GM12878 (cell line): Measurements from ENCODE around the gene SLC49A4.

Experiments used
- CBX5 ChIP-seq: sonication (generic); IDR thresholded peaks from 2 replicates; pipeline ENCODE4 v1.6.1; 2016; ENCODE audit warnings: low read depth, moderate library complexity, mild to moderate bottlenecking, inconsistent platforms
- CEBPB ChIP-seq, 2 experiments: fragments of 150-350 bp in 1 of 2; IDR thresholded peaks; 2 replicates each; pipeline ENCODE4 v1.6.1; 2012 to 2014; ENCODE audit warnings: low read depth in 2 of 2, low read length in 2 of 2, borderline replicate concordance in 1 of 2, inconsistent platforms in 1 of 2
- CTCF ChIP-seq, 3 experiments: IDR thresholded peaks in 2 of 3; conservative IDR thresholded peaks in 1 of 3; 2 replicates each; pipeline ENCODE4 v1.5.1; 2011; ENCODE audit warnings: low read depth in 3 of 3, low read length in 3 of 3, mild to moderate bottlenecking in 3 of 3, control low read depth in 2 of 3, moderate library complexity in 2 of 3, inconsistent platforms in 1 of 3, mixed read lengths in 1 of 3; ENCODE audit not compliant: control insufficient read depth in 2 of 3, insufficient read depth in 1 of 3; ENCODE audit errors: extremely low read depth in 1 of 3
- DPF2 ChIP-seq: fragments of 450-650 bp; IDR thresholded peaks from 2 replicates; pipeline ENCODE4 v1.6.1; 2017; ENCODE audit warnings: mild to moderate bottlenecking
- EZH2 ChIP-seq: IDR thresholded peaks from 2 replicates; pipeline ENCODE4 v1.6.1; 2012; ENCODE audit warnings: low read depth, mild to moderate bottlenecking, control low read depth, inconsistent platforms, low read length, borderline replicate concordance; ENCODE audit not compliant: control insufficient read depth
- HCFC1 ChIP-seq: fragments of 150-350 bp; IDR thresholded peaks from 2 replicates; pipeline ENCODE4 v1.6.1; 2014; ENCODE audit warnings: low read length
- IKZF2 ChIP-seq, 2 experiments: fragments of 450-650 bp; IDR thresholded peaks; 2 replicates each; pipeline ENCODE4 v1.6.1; 2017; ENCODE audit warnings: mild to moderate bottlenecking in 2 of 2, moderate library complexity in 2 of 2
- NKRF ChIP-seq: fragments of 450-650 bp; conservative IDR thresholded peaks from 2 replicates; pipeline ENCODE4 v1.6.1; 2017; ENCODE audit warnings: mild to moderate bottlenecking, moderate library complexity
- NR2C1 ChIP-seq: fragments of 450-650 bp; IDR thresholded peaks from 2 replicates; pipeline ENCODE4 v1.6.1; 2017; ENCODE audit warnings: antibody characterized with exemption, mild to moderate bottlenecking, moderate library complexity
- POLR2A ChIP-seq: IDR thresholded peaks from 2 replicates; pipeline ENCODE4 v1.6.1; 2011; ENCODE audit warnings: low read depth, mild to moderate bottlenecking, low read length
- POLR2AphosphoS5 ChIP-seq: IDR thresholded peaks from 2 replicates; pipeline ENCODE4 v1.6.1; 2011; ENCODE audit warnings: mild to moderate bottlenecking, low read length, inconsistent platforms
- TF ChIP-seq, protein P1 (sequence below): IDR thresholded peaks from 2 replicates; pipeline ENCODE4 v1.6.1; 2011; ENCODE audit warnings: low read depth, mild to moderate bottlenecking, low read length, moderate library complexity, borderline replicate concordance; ENCODE audit errors: extremely low read depth
- TF ChIP-seq, protein P2 (sequence below): fragments of 150-350 bp; IDR thresholded peaks from 2 replicates; pipeline ENCODE4 v1.6.1; 2016; ENCODE audit warnings: low read depth, low read length

- TF ChIP-seq NR2C1 (no peak), IKZF2 (IDR thresholded peaks at IDR 0.05) (no peak), CTCF (IDR thresholded peaks at IDR 0.05 in 2 of 3, conservative IDR thresholded peaks at IDR 0.05 in 1 of 3; ENCODE audit: control insufficient read depth in 2 of 3, extremely low read depth in 1 of 3, insufficient read depth in 1 of 3, low read depth in 3 of 3, low read length in 3 of 3) (no peak), EZH2 (no peak), DPF2 (no peak), HCFC1 (no peak), CBX5 (no peak), POLR2AphosphoS5 (no peak), CEBPB (IDR thresholded peaks at IDR 0.05; ENCODE audit: borderline replicate concordance in 1 of 2, low read depth in 2 of 2, low read length in 2 of 2) (no peak), POLR2A (no peak), NKRF (no peak)
- TF ChIP-seq, protein P1, sequence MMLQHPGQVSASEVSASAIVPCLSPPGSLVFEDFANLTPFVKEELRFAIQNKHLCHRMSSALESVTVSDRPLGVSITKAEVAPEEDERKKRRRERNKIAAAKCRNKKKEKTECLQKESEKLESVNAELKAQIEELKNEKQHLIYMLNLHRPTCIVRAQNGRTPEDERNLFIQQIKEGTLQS = no peak
- TF ChIP-seq, protein P2, sequence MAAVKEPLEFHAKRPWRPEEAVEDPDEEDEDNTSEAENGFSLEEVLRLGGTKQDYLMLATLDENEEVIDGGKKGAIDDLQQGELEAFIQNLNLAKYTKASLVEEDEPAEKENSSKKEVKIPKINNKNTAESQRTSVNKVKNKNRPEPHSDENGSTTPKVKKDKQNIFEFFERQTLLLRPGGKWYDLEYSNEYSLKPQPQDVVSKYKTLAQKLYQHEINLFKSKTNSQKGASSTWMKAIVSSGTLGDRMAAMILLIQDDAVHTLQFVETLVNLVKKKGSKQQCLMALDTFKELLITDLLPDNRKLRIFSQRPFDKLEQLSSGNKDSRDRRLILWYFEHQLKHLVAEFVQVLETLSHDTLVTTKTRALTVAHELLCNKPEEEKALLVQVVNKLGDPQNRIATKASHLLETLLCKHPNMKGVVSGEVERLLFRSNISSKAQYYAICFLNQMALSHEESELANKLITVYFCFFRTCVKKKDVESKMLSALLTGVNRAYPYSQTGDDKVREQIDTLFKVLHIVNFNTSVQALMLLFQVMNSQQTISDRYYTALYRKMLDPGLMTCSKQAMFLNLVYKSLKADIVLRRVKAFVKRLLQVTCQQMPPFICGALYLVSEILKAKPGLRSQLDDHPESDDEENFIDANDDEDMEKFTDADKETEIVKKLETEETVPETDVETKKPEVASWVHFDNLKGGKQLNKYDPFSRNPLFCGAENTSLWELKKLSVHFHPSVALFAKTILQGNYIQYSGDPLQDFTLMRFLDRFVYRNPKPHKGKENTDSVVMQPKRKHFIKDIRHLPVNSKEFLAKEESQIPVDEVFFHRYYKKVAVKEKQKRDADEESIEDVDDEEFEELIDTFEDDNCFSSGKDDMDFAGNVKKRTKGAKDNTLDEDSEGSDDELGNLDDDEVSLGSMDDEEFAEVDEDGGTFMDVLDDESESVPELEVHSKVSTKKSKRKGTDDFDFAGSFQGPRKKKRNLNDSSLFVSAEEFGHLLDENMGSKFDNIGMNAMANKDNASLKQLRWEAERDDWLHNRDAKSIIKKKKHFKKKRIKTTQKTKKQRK = no peak
Measured at GRCh38 chr3:122857019-122857418, 62.1 kb downstream of the SLC49A4 start.
